GM12873 (cell line): ENCODE data around the gene GOLT1A.

ENCODE experiments used
- TF ChIP-seq, protein P1 (sequence below): IDR thresholded peaks from 2 replicates; pipeline ENCODE4 v1.5.1; 2012; ENCODE audit warnings: low read depth, mild to moderate bottlenecking, moderate library complexity, low read length, control low read depth; ENCODE audit not compliant: insufficient read depth; ENCODE audit errors: missing control alignments

The GOLT1A gene

DNA sequence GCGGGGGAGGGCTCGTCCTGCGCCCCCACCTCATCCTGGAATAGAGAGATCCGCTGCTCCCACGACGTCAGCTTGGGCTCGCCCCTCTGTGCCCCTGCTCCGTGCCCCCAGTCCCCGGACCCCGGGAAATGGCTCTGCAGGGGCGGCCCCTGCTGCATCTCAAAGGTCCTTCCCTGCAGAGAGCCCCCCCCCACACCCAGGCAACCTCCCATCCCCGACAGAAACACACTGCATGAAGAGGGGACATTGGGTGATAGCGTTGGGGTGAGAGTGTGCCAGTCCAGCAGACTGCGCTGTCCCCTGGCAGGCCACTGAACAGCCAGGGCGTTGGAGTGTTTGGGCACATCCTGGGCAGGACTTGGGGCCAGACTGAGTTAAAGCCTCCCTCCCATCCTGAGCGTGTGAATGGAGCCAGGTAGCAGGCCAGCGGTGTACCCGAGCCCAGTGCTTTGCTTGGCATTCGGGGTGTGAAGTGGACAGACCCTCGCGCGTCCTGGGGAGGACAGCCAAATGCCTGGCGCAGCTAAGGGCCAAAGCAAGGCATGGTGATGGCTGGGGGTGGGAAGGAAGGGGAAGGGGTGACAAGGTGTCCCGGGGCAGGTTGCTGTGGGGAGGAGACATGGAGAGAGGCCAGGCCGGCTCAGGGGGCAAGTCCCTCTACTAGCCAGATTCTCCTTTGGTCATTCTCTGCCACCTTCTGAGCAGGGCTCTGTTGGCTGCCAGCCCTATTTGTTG is 61.3 kb downstream of the GOLT1A start:
- TF ChIP-seq, protein P1, sequence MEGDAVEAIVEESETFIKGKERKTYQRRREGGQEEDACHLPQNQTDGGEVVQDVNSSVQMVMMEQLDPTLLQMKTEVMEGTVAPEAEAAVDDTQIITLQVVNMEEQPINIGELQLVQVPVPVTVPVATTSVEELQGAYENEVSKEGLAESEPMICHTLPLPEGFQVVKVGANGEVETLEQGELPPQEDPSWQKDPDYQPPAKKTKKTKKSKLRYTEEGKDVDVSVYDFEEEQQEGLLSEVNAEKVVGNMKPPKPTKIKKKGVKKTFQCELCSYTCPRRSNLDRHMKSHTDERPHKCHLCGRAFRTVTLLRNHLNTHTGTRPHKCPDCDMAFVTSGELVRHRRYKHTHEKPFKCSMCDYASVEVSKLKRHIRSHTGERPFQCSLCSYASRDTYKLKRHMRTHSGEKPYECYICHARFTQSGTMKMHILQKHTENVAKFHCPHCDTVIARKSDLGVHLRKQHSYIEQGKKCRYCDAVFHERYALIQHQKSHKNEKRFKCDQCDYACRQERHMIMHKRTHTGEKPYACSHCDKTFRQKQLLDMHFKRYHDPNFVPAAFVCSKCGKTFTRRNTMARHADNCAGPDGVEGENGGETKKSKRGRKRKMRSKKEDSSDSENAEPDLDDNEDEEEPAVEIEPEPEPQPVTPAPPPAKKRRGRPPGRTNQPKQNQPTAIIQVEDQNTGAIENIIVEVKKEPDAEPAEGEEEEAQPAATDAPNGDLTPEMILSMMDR: no peak

DNA sequence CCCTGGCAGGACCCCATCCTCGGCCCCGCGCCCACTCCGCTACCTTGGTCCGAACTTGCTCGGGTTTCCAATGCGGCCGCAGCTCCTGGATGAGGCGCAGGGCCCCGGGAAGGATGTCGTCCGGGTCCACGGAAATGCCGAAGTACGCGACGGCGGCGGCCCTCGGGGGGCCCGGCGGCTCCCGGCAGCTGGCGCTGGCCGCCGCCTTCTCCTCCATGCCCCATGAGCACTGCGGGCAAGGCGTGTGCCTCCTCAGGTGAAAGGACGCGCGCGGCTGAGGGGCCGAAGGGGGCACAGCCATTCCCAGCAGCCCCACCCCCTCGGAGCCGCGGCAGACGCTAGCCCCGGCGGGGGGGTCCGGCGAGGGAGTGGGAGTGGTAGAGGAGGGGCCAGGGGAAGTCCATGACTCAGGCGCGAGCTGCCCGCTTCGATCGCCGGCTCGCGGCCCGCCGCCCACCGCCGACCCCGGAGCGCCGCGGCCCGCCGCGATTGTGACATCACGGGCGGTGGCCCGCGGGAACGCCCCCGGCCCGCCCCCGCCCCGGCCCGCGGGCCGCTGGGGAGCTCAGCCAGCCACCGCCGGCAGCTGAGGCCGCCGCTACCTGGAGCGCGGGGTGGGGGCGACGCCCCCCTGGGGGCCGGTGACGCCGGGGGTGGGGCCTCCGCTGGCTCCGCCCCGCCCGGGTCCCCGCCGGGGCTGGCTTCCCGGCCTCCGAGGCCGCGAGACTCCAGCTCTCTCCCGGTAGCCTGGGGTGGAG is 62.1 kb downstream of the GOLT1A start, which contains the start of gene ETNK2:
Gene ETNK2 (minus strand): TSS at position 493 of the 758 bp plus-strand sequence. CDS start 192 bp downstream, at position 301.
- TF ChIP-seq, protein P1: no peak

DNA sequence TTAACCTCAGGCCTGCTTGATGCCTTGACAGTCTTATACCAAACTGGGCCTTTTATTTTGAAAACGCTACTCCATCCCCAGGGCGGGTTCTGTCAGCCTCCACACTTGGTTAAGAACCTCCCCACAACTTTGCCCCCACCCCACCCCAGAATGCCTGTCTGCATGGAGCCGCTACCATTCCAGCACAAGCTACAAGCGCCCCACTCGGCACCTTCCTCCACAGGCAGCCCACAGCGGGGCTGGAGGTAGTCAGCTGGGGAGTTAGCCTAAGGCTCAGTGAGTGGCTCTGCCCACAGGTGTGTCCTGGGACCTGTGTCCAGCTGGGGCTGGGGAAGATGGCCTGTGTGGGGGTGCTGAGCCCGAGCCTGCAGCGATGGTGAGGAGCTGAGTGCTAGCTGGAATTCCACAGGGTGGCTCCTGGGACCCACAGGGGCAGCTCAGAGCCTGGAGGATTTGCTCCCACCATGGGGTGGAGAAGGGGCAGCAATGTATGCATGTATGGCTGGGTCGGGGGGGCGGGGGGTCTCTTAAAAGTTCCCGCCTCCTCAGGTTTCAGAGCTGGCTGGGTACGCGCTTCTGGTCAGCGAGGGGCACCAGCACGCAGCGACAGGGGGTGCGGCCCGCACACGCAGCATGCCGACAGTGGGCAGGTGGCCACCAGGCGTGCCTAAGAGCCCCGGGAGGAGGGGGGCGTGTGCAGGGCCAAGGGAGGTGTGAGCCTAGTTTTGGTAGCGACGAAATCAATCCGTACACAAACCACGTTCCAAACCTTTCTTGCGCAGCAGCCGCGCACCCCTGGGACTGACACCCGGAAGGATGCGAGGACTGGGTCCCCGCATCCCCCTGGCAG is 62.9 kb downstream of the GOLT1A start:
- TF ChIP-seq, protein P1: no peak

DNA sequence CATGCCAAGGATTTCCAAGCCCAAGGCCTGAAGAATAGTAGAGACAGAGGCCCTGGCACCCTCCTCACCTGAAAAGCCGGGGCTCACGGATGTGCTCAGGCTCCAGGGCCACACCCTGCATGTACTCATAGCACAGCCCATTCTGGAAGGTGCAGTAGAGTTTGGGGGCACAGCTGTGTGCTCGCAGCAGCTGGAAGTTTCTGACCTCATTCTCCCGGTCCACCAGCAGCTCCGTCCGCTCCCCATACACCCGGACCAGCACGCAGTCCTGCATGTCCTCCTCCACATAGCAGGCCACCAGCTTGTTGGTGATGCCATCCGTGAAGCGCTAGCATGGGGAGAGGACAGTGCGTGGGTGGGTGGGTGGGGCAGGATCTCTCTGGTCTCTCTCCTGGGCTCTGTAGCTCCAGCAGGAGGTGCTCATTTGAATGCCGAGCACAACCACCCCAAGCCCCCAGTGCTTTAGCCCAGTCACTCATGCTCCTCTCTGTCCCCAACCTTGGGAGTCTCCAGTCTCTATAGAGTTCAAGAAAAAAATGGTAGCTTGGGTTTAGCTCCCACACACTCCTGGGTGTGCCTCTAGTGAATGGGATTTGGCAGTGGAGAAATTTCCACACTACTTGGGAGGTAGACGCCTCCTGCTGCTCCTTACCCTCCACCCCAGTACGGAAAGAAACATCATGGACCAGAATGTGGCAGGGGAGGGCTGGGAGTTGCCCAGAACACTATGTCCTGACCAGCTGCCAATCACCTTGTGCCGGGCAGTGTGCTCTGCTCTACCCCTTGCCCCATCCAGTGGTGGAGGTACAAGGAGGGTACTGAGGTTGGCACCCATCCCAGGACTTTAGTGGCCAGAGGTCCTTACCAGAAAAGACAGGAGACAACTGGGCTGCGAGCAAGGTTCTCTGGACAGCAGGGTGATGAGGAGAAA is 63.9 kb downstream of the GOLT1A start:
- TF ChIP-seq, protein P1: no peak

DNA sequence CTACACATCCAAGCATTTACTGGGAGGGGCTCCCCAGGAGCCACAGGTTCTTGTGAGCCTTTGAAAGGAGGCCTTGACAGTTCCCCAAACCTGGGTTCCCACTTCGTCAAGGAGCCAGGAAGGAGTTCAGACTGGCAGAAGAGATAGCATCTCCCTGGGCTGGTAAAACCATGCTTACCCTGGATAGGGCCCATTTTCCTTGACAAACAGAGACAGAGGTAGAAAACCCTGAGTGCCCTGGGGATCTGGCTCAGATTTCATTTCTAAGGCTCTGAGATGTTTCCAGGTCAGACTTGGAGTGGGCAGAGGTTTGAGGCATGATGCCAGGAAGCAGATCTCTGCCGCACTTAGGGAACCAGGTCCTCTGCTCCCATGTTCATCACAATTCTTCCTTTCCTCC is 64.7 kb downstream of the GOLT1A start:
- TF ChIP-seq, protein P1: no peak
